Measurements from ENCODE around the gene PTN.
"Not testable (repeated sequence)": the region's sequence is repeated elsewhere in the genome, so short reads cannot be mapped to it uniquely, and the experiment has no call there.

GRCh38 chr7:137239186-137239585 is 104.3 kb downstream of the PTN start:
- not testable (repeated sequence) for TF ChIP-seq POLR2A (IDR thresholded peaks at IDR 0.05; ENCODE audit: low read depth, low read length); TAF1 (IDR thresholded peaks at IDR 0.05; ENCODE audit: borderline replicate concordance, low read depth, low read length)

Data from GM12892 (cell line).